ENCODE results near the gene C2CD2L. TPM values are rescaled to one million over a fixed set of nuclear protein-coding genes. Genes with fewer than 3 reads are reported as not detected.

Gene C2CD2L
- total and polyA plus RNA-seq, 2 of the 13 experiments (the other 11 are each of a cell fraction or from before 2014, with no cell fraction given) = 3.7 to 5.5 TPM

- TF ChIP-seq PBX3 (CRISPR knock-in tag; IDR thresholded peaks at IDR 0.05; ENCODE audit: borderline replicate concordance) (no peak), ZNF543 (CRISPR knock-in tag; IDR thresholded peaks at IDR 0.05) (0 out of 2 replicates have a peak, but pooled peaks have one; percentile 22), MNT (IDR thresholded peaks at IDR 0.05) (peak; percentile 87), ZNF331 (CRISPR knock-in tag; IDR thresholded peaks at IDR 0.05) (peak; percentile 22; the same call in 1 of the 2 replicates), ZEB1 (IDR thresholded peaks at IDR 0.05; ENCODE audit: insufficient replicate concordance, low read depth) (no peak), ATAD3A (CRISPR knock-in tag; IDR thresholded peaks at IDR 0.05) (0 out of 2 replicates have a peak, but pooled peaks have one; percentile 55), BCL6 (CRISPR knock-in tag; IDR thresholded peaks at IDR 0.05) (peak; percentile 15; the same call in 1 of the 2 replicates), MXI1 (IDR thresholded peaks at IDR 0.05; ENCODE audit: borderline replicate concordance, low read depth, low read length) (peak; percentile 82; the same call in 1 of the 3 replicates), ZNF441 (CRISPR knock-in tag; IDR thresholded peaks at IDR 0.05; ENCODE audit: borderline replicate concordance) (peak; percentile 92), GRHL1 (CRISPR knock-in tag; conservative IDR thresholded peaks at IDR 0.05) (no peak), ZNF792 (CRISPR knock-in tag; IDR thresholded peaks at IDR 0.05) (peak; percentile 69; the same call in 1 of the 2 replicates), ZGPAT (CRISPR knock-in tag; IDR thresholded peaks at IDR 0.05) (peak; percentile 86), MLXIP (CRISPR knock-in tag; IDR thresholded peaks at IDR 0.05; ENCODE audit: borderline replicate concordance) (peak; percentile 60; the same call in 1 of the 2 replicates), PHB2 (IDR thresholded peaks at IDR 0.05; ENCODE audit: partially characterized antibody) (no peak), CENPX (CRISPR knock-in tag; IDR thresholded peaks at IDR 0.05) (no peak), TOE1 (CRISPR knock-in tag; IDR thresholded peaks at IDR 0.05) (no peak), ZNF383 (CRISPR knock-in tag; IDR thresholded peaks at IDR 0.05; ENCODE audit: borderline replicate concordance) (no peak), EED (CRISPR knock-in tag; IDR thresholded peaks at IDR 0.05) (0 out of 2 replicates have a peak, but pooled peaks have one; percentile 78), SMARCE1 (IDR thresholded peaks at IDR 0.05; ENCODE audit: borderline replicate concordance) (no peak)
These were observed 14.1 kb downstream of the C2CD2L start, which contains the start of gene HINFP (continued) for GRCh38 chr11:119121008-119121810.

Measured in HepG2 (cell line).